ENCODE results near the gene TMTC4.

- TF ChIP-seq CTCF (conservative IDR thresholded peaks at IDR 0.05; ENCODE audit: low read depth, low read length) (no peak), USF2 (IDR thresholded peaks at IDR 0.05; ENCODE audit: low read depth, low read length) (no peak), RAD21 (IDR thresholded peaks at IDR 0.05; ENCODE audit: low read length) (no peak)
Measured at GRCh38 chr13:100636004-100636403, 38.6 kb downstream of the TMTC4 start.

Measured in IMR-90 (cell line).